HL-60 (cell line): ENCODE results near the gene OR6N1.

Experiments
- CTCF ChIP-seq: IDR thresholded peaks from one replicate; pipeline ENCODE4 v1.5.1; 2011; ENCODE audit warnings: low read length, control low read depth, inconsistent platforms; ENCODE audit not compliant: insufficient read depth
- GABPA ChIP-seq: IDR thresholded peaks from 2 replicates; pipeline ENCODE4 v1.6.1; 2012; ENCODE audit warnings: low read depth
- POLR2AphosphoS5 ChIP-seq: IDR thresholded peaks from 2 replicates; pipeline ENCODE4 v1.6.1; 2012; ENCODE audit warnings: low read depth
- REST ChIP-seq: IDR thresholded peaks from 2 replicates; pipeline ENCODE4 v1.6.1; 2012; ENCODE audit warnings: low read depth; ENCODE audit not compliant: insufficient replicate concordance
- SPI1 ChIP-seq: IDR thresholded peaks from 2 replicates; pipeline ENCODE4 v1.6.1; 2012; ENCODE audit warnings: low read depth, mild to moderate bottlenecking, borderline replicate concordance

DNA sequence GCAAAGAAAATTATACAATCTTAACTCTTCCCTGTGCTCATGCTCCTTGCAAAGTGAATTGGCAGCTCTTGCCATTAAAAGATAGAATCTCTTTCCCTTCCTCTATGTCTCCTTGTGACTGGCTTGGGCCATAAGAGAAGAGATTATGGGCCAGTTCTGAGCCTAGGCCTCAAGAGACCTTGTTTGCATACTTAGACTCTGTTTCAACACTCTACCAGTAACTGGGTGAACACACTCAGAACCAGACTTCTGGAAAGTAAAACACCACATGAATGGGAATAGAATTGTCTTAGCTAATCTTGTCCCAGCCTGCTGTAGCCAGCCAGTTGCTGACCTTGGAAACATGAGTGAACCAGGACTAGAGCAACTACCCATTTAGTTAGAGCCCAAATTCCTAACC, 36.1 kb downstream of the OR6N1 start:
- TF ChIP-seq REST (no peak), CTCF (no peak), POLR2AphosphoS5 (no peak), GABPA (no peak), SPI1 (no peak)
